Upper lobe of left lung (tissue), 4 donors: ENCODE results near the gene DDR2.

Experiments used
- EP300 ChIP-seq, 4 donors: sonication (generic); formaldehyde crosslinking; IDR thresholded peaks; one replicate each; pipeline ENCODE4 v1.5.1; 2017; ENCODE audit warnings: antibody characterized with exemption in 4 of 4, control low read depth in 2 of 4
- TF ChIP-seq, protein P1 (sequence below), 6 experiments: fragments of 450-650 bp in 4 of 6; fragments of 200-600 bp in 2 of 6; sonication (generic) in 2 of 6; IDR thresholded peaks; one replicate each; pipeline ENCODE4 v1.5.1; 2016 to 2019; ENCODE audit warnings: antibody characterized with exemption in 6 of 6

DNA sequence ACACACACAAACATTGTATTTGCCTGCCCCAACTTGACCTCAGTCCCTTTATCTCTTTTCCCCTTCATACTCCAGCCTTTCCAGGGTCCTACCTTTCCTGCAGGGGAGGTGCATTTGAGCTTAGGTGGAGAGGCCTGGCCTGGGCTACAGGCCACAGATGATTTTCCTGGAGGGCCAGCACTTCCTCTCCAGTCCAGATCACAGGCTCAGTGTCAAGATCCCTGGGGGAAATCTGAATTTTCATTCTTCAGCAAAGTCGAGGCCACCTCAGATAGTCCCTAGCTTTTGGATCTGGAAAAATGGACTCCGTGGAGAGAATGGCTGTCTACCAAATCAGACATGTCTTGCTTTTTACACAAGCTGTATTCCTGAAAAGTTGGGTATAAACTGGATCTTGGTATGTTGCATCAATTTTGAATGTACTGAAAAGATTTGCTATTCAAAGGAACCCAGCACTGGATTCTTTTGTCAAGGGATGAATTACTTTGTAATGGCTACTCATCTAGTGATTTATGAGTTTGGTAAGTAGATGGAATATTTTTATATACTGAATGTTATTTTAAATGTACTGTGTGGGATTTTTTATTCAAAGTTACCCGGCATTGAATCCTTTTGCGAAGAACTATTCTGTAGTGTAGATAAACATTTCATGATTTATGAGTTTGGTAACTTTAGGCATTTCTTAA, 78.7 kb downstream of the DDR2 start:
- no peak for TF ChIP-seq EP300 (IDR thresholded peaks at IDR 0.05)
- TF ChIP-seq, protein P1, sequence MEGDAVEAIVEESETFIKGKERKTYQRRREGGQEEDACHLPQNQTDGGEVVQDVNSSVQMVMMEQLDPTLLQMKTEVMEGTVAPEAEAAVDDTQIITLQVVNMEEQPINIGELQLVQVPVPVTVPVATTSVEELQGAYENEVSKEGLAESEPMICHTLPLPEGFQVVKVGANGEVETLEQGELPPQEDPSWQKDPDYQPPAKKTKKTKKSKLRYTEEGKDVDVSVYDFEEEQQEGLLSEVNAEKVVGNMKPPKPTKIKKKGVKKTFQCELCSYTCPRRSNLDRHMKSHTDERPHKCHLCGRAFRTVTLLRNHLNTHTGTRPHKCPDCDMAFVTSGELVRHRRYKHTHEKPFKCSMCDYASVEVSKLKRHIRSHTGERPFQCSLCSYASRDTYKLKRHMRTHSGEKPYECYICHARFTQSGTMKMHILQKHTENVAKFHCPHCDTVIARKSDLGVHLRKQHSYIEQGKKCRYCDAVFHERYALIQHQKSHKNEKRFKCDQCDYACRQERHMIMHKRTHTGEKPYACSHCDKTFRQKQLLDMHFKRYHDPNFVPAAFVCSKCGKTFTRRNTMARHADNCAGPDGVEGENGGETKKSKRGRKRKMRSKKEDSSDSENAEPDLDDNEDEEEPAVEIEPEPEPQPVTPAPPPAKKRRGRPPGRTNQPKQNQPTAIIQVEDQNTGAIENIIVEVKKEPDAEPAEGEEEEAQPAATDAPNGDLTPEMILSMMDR (IDR thresholded peaks at IDR 0.05): no peak
